HG03060 (cell line): ENCODE measurements around the gene HILPDA.
A peak's percentile ranks its signal among the peaks of the same experiment; 100 is the strongest.

Source experiments
- ATAC-seq: cut with Tn5 transposase; IDR thresholded peaks from one replicate; pipeline ENCODE4 v1.9.1; 2021; ENCODE audit warnings: low read depth, moderate number of reproducible peaks; ENCODE audit not compliant: unreplicated experiment

Gene HILPDA, protein sequence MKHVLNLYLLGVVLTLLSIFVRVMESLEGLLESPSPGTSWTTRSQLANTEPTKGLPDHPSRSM

GRCh38 chr7:128455543-128456254, at the start of gene HILPDA:
Gene HILPDA, plus strand, starts transcription at chr7:128455878. Its CDS starts 1,391 bp downstream, at chr7:128457269.
- ATAC-seq = peak; percentile 72

GRCh38 chr7:128406314-128407232, 49.1 kb upstream of the HILPDA start:
- ATAC-seq = no peak

DNA sequence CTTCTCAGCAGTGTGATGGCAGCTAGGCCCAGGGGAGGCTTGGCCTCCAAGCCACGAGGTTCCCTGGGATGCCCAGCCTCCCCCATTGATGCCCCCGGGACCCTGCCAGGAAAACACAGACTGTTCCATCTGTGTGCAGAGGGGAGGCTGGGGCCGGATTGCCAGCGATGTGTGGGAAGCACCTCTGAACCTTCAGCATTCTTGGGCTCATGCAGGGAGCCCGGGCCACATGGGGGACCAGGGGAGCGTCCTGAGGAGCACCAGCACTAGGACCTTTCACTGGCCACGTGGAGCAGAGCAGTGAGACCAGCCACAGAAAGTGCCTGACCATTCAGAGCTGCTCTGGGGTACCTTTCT, 48.5 kb upstream of the HILPDA start:
- ATAC-seq = no peak

- ATAC-seq = no peak
Measured at GRCh38 chr7:128407751-128408708, 47.6 kb upstream of the HILPDA start.

DNA sequence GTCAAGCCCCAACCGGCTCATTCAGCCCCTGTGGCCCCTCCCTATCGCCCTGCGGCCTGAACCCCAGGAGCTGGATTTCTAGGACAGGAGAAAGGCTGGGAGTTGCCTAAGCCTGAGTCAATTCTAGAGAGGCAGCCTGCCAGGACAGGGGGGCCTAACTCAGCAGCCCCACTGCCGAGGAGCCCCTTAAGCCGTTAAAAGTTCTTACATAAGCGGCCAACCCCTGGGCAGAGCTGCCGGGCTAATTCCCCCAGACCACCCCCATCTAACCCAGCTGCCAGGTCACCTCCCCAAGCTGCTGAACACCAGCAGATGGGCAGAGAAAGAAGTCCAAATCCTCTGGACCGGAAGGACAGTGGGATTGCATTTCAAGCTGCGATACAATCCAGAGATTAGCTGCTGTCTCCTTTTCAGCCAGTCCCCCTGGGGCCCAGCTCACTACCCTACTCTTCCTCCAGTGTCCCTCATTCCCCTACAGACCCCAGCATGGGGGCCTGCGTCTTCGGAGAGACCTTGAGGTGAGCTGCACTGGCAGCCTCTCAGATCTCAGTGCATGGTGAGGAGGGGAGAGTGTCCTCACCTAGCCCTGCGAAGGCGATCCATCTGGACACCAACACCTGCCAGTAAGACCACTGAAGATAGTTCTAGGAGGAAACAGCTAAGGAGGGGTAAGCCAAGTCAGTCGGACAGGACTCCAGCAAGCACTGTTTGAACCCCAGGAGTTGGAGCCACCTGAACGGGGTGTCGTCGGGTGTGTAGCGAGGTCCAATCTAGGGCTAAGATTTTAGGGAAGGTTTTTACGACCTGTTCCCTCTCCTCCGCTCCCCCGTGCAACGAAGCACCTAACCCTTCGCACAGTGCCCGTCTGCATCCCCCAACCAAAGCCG, 46.7 kb upstream of the HILPDA start:
- ATAC-seq = no peak

- peak; percentile 57 for ATAC-seq
Measured at GRCh38 chr7:128409596-128410450, 45.9 kb upstream of the HILPDA start, which contains the start of gene IMPDH1. Gene IMPDH1, minus strand, starts transcription at chr7:128409982. Its CDS starts 81 bp downstream, at chr7:128409901.

- ATAC-seq = no peak
Measured at GRCh38 chr7:128410451-128410753, 45.3 kb upstream of the HILPDA start.

GRCh38 chr7:128415217-128415785, 40.4 kb upstream of the HILPDA start:
- ATAC-seq = no peak

DNA sequence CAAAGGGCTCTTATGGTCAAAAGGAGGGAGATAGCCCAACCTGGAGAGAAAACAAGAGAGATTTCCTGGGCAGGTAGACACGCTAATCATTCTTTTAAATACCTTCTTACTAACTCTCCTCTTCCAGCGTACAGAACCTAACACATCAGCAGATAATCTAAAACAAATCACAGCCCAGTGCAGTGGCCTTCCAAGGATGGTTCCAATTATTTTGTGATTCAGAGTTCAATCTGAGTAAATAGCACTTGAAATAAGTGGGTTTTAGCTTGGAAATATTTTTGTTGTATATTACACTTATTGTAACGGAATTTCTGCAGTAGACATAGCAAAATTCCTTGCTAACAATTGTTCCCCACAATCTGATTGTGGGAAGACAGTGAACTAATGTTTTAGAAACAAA, 38.6 kb upstream of the HILPDA start:
- ATAC-seq = no peak

- no peak for ATAC-seq
Measured at GRCh38 chr7:128419257-128419656, 36.4 kb upstream of the HILPDA start.

- ATAC-seq = no peak
Measured at GRCh38 chr7:128420773-128421172, 34.9 kb upstream of the HILPDA start.

- no peak for ATAC-seq
Measured at GRCh38 chr7:128421384-128421783, 34.3 kb upstream of the HILPDA start.

DNA sequence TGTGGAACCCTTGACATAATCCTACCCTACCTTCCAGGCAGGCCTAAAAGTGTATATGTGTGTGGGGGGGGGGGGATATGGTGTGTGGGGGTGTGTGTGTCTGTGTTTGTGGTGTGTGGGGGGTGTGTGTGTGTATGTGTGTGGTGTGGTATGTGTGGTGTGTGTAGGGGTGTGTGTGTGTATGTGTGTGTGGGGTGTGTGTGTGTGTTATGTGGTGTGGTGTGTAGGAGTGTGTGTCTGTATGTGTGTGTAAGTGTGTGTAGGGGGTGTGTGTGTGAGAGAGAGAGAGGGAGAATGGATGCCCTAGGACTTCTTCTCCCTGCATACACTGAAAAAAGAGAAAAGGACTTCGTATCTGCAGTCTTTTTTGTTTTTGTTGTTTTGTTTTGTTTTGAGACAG, 33.6 kb upstream of the HILPDA start:
- ATAC-seq = no peak

GRCh38 chr7:128422842-128423241, 32.8 kb upstream of the HILPDA start:
- ATAC-seq = no peak

- no peak for ATAC-seq
Measured at GRCh38 chr7:128424686-128425275, 30.9 kb upstream of the HILPDA start.

GRCh38 chr7:128425850-128426249, 29.8 kb upstream of the HILPDA start:
- ATAC-seq = no peak

DNA sequence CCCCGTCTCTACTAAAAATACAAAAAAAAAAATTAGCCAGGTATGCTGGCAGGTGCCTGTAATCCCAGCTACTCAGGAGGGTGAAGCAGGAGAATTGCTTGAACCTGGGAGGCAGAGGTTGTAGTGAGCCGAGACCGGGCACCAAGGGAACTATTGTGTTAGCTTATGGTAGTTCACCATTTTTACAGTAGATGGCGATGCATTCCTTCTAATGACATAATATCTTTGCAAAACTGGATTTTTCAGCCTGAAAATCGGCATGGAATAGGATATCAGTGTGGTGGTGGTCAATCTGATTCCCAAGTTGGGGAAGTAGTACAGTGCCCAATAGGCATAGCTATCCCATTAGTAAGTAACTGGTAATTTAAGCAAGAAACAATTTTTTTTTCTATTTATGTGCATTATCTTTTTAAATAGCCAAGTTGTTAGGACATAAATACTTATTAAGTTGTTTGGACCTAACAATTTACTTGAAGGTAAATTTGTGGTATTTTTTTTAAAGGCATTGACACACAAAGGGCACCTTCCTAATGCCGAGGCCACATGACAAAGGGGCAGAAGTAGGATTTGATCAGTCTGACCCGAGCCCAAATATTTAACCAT, 28.3 kb upstream of the HILPDA start:
- no peak for ATAC-seq

GRCh38 chr7:128430207-128430606, 25.5 kb upstream of the HILPDA start:
- ATAC-seq = no peak
